SU-DHL-6 (cell line): ENCODE data around the gene PLXNC1.

Experiments used
- H2AFZ ChIP-seq: fragments of 200-600 bp; sonication (generic); 2 replicates; pipeline ENCODE4 v1.6.1; 2014; ENCODE audit warnings: low read depth, mild to moderate bottlenecking, moderate library complexity, mixed read lengths, antibody characterized with exemption, low read length; ENCODE audit not compliant: severe bottlenecking
- H3F3A ChIP-seq: fragments of 200-600 bp; shearing (Covaris generic); 2 replicates; pipeline ENCODE4 v1.6.0; 2016; ENCODE audit warnings: antibody characterized with exemption, mild to moderate bottlenecking; ENCODE audit not compliant: insufficient read depth
- H3K27ac ChIP-seq: fragments of 200-600 bp; sonication (generic); 2 replicates; pipeline ENCODE4 v1.5.1; 2016; ENCODE audit warnings: low read depth, mild to moderate bottlenecking, low read length, moderate library complexity, mixed read lengths
- H3K27me3 ChIP-seq: fragments of 200-600 bp; sonication (generic), shearing (Covaris generic); 2 replicates; pipeline ENCODE4 v1.6.0; 2014; ENCODE audit warnings: mild to moderate bottlenecking, low read length
- H3K36me3 ChIP-seq: fragments of 200-600 bp; sonication (generic); 2 replicates; pipeline ENCODE4 v1.6.1; 2014; ENCODE audit warnings: mild to moderate bottlenecking, low read length, mixed read lengths
- H3K4me2 ChIP-seq: fragments of 300-600, 200-600 bp; shearing (Covaris generic), sonication (generic); 2 replicates; pipeline ENCODE4 v1.6.0; 2014; ENCODE audit warnings: low read length, low read depth, mild to moderate bottlenecking; ENCODE audit not compliant: poor library complexity, severe bottlenecking
- H3K4me3 ChIP-seq: fragments of 200-600 bp; sonication (generic); 2 replicates; pipeline ENCODE4 v1.5.1; 2014; ENCODE audit warnings: antibody characterized with exemption, low read length, mild to moderate bottlenecking, mixed read lengths; ENCODE audit not compliant: insufficient read depth, poor library complexity, severe bottlenecking
- H3K79me2 ChIP-seq: fragments of 200-600 bp; sonication (generic); 2 replicates; pipeline ENCODE4 v1.6.1; 2014; ENCODE audit warnings: mild to moderate bottlenecking, low read length, moderate library complexity; ENCODE audit not compliant: insufficient read depth
- H3K9ac ChIP-seq: fragments of 200-600 bp; sonication (generic); 2 replicates; pipeline ENCODE4 v1.7.0; 2014; ENCODE audit warnings: mild to moderate bottlenecking, low read length
- H3K9me2 ChIP-seq: fragments of 200-600 bp; sonication (generic); replicated peaks from 2 replicates; pipeline ENCODE4 v1.6.1; 2014; ENCODE audit warnings: low read length; ENCODE audit not compliant: insufficient read depth
- H3K9me3 ChIP-seq: fragments of 200-600 bp; sonication (generic); 2 replicates; pipeline ENCODE4 v1.6.1; 2014; ENCODE audit warnings: low read length, mixed read lengths; ENCODE audit not compliant: insufficient read depth
- H4K20me1 ChIP-seq: fragments of 200-600 bp; sonication (generic); 2 replicates; pipeline ENCODE4 v1.6.1; 2014; ENCODE audit warnings: low read depth, mild to moderate bottlenecking, antibody characterized with exemption, low read length, moderate library complexity, mixed read lengths
- EZH2phosphoT487 ChIP-seq: fragments of 200-600 bp; sonication (generic), shearing (Covaris generic); conservative IDR thresholded peaks from 2 replicates; pipeline ENCODE4 v1.6.1; 2018; ENCODE audit warnings: mild to moderate bottlenecking, antibody characterized with exemption, low read length, moderate library complexity, mixed read lengths
- TF ChIP-seq, protein P1 (sequence below): fragments of 200-600 bp; sonication (generic); IDR thresholded peaks from one replicate; pipeline ENCODE4 v1.5.1; 2017; ENCODE audit warnings: antibody characterized with exemption, mild to moderate bottlenecking, low read length, moderate library complexity; ENCODE audit not compliant: insufficient read depth, poor library complexity, severe bottlenecking

Gene PLXNC1

GRCh38 chr12:94128280-94128679, 20.1 kb upstream of the PLXNC1 start:
- Histone ChIP-seq H3K4me2 (no peak overlapping the region), H3K27me3 (no peaks in the 10 kb centered on the region), H3K9ac (no peak overlapping the region), H3F3A (no peaks in the 10 kb centered on the region), H3K36me3 (no peaks in the 10 kb centered on the region), H3K27ac (no peak overlapping the region), H3K79me2 (no peaks in the 10 kb centered on the region), H4K20me1 (no peaks in the 10 kb centered on the region), H2AFZ (no peak overlapping the region), H3K4me3 (no peak overlapping the region), H3K9me3 (no peaks in the 10 kb centered on the region), H3K9me2 (no peaks in the 10 kb centered on the region)
- TF ChIP-seq, protein P1, sequence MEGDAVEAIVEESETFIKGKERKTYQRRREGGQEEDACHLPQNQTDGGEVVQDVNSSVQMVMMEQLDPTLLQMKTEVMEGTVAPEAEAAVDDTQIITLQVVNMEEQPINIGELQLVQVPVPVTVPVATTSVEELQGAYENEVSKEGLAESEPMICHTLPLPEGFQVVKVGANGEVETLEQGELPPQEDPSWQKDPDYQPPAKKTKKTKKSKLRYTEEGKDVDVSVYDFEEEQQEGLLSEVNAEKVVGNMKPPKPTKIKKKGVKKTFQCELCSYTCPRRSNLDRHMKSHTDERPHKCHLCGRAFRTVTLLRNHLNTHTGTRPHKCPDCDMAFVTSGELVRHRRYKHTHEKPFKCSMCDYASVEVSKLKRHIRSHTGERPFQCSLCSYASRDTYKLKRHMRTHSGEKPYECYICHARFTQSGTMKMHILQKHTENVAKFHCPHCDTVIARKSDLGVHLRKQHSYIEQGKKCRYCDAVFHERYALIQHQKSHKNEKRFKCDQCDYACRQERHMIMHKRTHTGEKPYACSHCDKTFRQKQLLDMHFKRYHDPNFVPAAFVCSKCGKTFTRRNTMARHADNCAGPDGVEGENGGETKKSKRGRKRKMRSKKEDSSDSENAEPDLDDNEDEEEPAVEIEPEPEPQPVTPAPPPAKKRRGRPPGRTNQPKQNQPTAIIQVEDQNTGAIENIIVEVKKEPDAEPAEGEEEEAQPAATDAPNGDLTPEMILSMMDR = no peak
- no peak for TF ChIP-seq EZH2phosphoT487

DNA sequence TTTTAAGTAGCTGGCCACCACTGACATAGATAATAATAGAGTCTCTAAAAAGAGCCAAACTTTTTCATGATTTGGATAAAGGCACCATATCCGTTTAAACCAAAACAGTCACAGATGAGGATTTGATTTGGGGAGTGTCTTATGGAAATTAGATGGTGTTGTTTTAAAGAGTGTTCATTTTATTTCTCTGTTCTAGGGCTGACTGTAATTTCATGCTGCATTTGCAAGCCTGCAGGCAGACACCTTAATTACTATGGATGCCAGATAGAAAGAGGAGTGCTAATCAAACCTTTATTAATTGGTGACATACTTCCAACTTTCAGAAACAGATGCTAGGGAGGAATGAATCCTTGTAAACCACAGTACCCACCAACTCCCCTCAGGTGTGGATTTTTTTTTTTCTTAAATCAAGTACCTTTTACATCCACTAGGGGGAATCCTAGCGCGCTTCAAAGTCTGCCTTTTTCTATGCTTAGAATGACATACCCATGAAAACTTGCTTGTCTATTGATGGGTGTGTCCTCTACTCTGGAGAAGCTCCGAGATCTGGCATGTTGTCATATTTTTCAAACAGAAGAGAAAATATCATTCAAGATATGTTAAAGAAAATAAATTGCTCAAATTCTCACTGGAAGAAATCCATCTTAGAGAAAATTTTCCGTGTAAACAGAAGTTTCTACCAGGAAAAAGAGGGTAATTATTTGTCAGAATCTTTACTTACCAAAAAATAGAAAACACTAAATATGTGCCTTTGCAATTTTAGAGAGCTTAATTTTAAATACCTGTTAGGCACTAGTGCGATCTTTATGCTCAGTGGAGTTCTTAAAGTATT, 14.2 kb upstream of the PLXNC1 start:
- Histone ChIP-seq H3K36me3 (no peaks in the 10 kb centered on the region), H4K20me1 (no peaks in the 10 kb centered on the region), H3K9me3 (no peaks in the 10 kb centered on the region), H3K27me3 (no peaks in the 10 kb centered on the region), H3K4me3 (no peak overlapping the region), H3K27ac (no peak overlapping the region), H3K9me2 (no peaks in the 10 kb centered on the region), H3K4me2 (no peak overlapping the region), H3F3A (no peaks in the 10 kb centered on the region), H2AFZ (no peak overlapping the region), H3K79me2 (no peaks in the 10 kb centered on the region), H3K9ac (no peak overlapping the region)
- no peak for TF ChIP-seq EZH2phosphoT487
- TF ChIP-seq, protein P1 = peak; percentile 58

- TF ChIP-seq EZH2phosphoT487 = no peak
- TF ChIP-seq, protein P1 = no peak
- Histone ChIP-seq H3K36me3 (no peaks in the 10 kb centered on the region), H3K79me2 (no peaks in the 10 kb centered on the region), H3K27ac (no peak overlapping the region), H3K9me3 (no peaks in the 10 kb centered on the region), H3K9ac (no peak overlapping the region), H3K4me2 (no peak overlapping the region), H3F3A (no peaks in the 10 kb centered on the region), H2AFZ (no peak overlapping the region), H3K4me3 (no peak overlapping the region), H3K27me3 (no peaks in the 10 kb centered on the region), H4K20me1 (no peaks in the 10 kb centered on the region), H3K9me2 (no peaks in the 10 kb centered on the region)
Measured at GRCh38 chr12:94135896-94136295, 12.5 kb upstream of the PLXNC1 start.
